ENCODE measurements around the gene ITGA1. TPM values are rescaled to one million over a fixed set of nuclear protein-coding genes. Genes with fewer than 3 reads are reported as not detected.
A peak's percentile ranks its signal among the peaks of the same experiment; 100 is the strongest.
"Not testable (repeated sequence)": the region's sequence is repeated elsewhere in the genome, so short reads cannot be mapped to it uniquely, and the experiment has no call there.

The ITGA1 gene
- total RNA-seq, 6 experiments from 2014 or later = 46.9 to 101 (median 83.9) TPM

DNA sequence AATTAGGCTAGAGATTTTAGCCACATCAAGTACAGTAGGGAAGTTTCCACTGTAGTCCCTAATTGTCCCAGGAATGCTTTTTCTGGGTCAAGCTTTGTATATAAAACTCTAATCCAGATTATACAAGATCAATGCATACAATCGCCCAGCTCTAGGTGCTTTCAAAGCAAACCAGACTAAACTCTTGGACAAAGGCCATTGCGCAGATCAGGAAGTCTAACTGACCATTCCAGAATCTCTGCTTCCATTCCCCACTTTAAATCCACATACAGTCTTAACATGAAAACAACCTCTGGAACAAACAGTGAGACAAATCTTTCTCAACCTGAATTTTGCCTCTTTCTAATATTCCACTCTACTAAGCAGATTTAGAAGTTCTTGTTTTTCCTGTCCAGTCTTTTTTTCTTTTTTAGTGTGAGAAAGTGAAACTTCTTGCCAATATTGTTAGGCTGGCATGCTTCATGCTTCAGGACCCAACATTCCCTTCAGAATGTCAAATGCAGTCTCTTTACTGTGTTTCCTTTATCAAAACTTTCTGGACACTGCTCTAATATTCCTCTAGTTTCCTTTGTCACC lies 76.1 kb downstream of the ITGA1 start:
- Mint-ChIP-seq H3K9me3 (no peaks in the 10 kb centered on the region), H3K27ac (peak overlapping the region; percentile 79)

DNA sequence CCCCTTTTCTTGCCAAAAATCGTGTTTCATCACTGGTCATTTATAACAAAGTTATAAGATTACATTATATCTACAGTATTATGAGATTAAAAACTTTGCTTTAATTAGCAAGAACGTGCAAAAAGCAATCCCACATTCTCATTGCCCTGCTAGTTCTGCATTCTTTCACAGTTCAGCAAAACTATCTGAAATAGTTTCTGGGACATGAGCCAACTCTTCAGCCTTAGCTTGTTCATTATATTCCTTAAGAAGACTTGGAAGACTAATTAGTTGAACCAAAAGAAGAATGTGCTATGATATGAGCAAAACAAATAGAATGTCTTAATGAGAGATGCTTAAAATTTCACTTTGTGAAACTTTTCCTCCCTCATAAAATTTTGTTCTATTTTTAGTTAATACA lies 76.7 kb downstream of the ITGA1 start:
- Mint-ChIP-seq H3K4me3 (peak overlapping the region; percentile 63), H3K4me1 (ENCODE audit: low read depth) (peaks cover 63% of the 10 kb centered on the region), H3K36me3 (ENCODE audit: low read depth) (peaks cover 16% of the 10 kb centered on the region), H3K9me3 (no peaks in the 10 kb centered on the region), H3K27ac (peak overlapping the region; percentile 79), H3K27me3 (ENCODE audit: insufficient read depth) (no peaks in the 10 kb centered on the region)
- TF ChIP-seq, protein P1, sequence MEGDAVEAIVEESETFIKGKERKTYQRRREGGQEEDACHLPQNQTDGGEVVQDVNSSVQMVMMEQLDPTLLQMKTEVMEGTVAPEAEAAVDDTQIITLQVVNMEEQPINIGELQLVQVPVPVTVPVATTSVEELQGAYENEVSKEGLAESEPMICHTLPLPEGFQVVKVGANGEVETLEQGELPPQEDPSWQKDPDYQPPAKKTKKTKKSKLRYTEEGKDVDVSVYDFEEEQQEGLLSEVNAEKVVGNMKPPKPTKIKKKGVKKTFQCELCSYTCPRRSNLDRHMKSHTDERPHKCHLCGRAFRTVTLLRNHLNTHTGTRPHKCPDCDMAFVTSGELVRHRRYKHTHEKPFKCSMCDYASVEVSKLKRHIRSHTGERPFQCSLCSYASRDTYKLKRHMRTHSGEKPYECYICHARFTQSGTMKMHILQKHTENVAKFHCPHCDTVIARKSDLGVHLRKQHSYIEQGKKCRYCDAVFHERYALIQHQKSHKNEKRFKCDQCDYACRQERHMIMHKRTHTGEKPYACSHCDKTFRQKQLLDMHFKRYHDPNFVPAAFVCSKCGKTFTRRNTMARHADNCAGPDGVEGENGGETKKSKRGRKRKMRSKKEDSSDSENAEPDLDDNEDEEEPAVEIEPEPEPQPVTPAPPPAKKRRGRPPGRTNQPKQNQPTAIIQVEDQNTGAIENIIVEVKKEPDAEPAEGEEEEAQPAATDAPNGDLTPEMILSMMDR (IDR thresholded peaks at IDR 0.05) = no peak
- DNase-seq = peak; percentile 72

More for the DNA sequence above, 76.1 kb downstream of the ITGA1 start:
- TF ChIP-seq, protein P1 (IDR thresholded peaks at IDR 0.05) = no peak
- Mint-ChIP-seq H3K27me3 (ENCODE audit: insufficient read depth) (no peaks in the 10 kb centered on the region), H3K4me1 (ENCODE audit: low read depth) (peaks cover 68% of the 10 kb centered on the region), H3K36me3 (ENCODE audit: low read depth) (peaks cover 16% of the 10 kb centered on the region), H3K4me3 (peak overlapping the region; percentile 63)
- DNase-seq = no peak

DNA sequence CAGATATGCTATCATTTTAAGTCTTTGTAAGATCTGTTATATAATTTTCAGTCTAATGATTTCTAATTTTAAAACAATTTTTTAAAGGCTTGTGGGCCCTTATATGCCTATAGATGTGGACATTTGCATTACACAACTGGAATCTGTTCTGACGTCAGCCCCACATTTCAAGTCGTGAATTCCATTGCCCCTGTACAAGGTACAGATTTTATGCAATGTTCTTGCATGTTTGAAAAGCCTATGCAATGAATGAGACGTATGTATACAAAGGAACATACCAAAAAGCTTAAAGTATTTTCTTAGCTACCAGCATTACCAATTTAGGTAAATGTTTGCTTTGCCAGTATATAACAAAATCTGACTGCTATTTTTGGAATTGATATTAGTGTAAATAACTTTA lies 77.2 kb downstream of the ITGA1 start:
- peak; percentile 24 for DNase-seq
- Mint-ChIP-seq H3K27me3 (ENCODE audit: insufficient read depth) (no peaks in the 10 kb centered on the region), H3K9me3 (no peaks in the 10 kb centered on the region), H3K36me3 (ENCODE audit: low read depth) (peaks cover 16% of the 10 kb centered on the region), H3K4me1 (ENCODE audit: low read depth) (peaks cover 58% of the 10 kb centered on the region), H3K27ac (peak overlapping the region; percentile 79), H3K4me3 (peak overlapping the region; percentile 63; the same call in 1 of the 2 replicates)
- TF ChIP-seq, protein P1 (IDR thresholded peaks at IDR 0.05) = no peak

DNA sequence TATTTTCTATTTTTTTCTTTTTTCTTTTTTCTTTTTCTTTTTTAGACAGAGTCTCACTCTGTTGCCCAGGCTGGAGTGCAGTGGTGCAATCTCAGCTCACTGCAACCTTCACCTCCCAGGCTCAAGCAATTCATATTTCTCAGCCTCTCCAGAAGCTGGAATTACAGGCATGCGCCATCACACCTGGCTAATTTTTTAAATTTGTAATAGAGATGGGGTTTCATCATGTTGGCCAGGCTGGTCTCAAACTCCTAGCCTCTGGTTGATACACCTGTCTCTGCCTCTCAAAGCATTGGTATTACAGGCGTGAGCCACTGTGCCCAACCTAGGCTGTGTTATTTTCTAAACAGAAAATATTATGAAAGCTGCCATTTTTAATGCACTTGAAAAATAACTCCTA lies 78.3 kb downstream of the ITGA1 start:
- not testable (repeated sequence) for H3K4me3 Mint-ChIP-seq; H3K27me3 Mint-ChIP-seq (ENCODE audit: insufficient read depth); DNase-seq; H3K9me3 Mint-ChIP-seq; H3K27ac Mint-ChIP-seq
- Mint-ChIP-seq H3K36me3 (ENCODE audit: low read depth) (peaks cover 16% of the 10 kb centered on the region), H3K4me1 (ENCODE audit: low read depth) (peaks cover 64% of the 10 kb centered on the region)

DNA sequence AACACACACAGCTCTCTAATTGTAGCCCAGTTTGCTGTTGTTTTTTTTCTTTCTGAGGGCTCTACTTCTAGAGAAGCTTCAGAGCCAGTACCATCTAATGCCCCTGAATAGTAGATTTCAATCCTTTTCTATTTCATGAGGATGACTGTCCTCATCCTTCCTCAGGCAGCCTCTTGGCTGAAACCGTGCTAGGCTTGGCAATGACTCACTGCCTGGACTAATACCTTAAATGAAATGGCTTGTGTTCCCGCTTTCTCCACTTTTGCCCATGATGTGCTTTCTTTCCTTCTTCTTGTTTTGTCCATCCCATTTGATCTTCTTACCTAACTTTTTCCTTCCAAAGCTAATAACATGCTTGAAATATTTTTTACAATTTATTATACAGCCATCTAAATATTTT lies 80.1 kb downstream of the ITGA1 start:
- Mint-ChIP-seq H3K27ac (peak overlapping the region; percentile 13; the same call in 1 of the 2 replicates), H3K9me3 (no peaks in the 10 kb centered on the region), H3K4me3 (no peak overlapping the region), H3K27me3 (ENCODE audit: insufficient read depth) (no peaks in the 10 kb centered on the region; the same call in 1 of the 2 replicates), H3K4me1 (ENCODE audit: low read depth) (peaks cover 66% of the 10 kb centered on the region), H3K36me3 (ENCODE audit: low read depth) (peaks cover 18% of the 10 kb centered on the region)
- TF ChIP-seq, protein P1 (IDR thresholded peaks at IDR 0.05) = no peak
- no peak for DNase-seq

DNA sequence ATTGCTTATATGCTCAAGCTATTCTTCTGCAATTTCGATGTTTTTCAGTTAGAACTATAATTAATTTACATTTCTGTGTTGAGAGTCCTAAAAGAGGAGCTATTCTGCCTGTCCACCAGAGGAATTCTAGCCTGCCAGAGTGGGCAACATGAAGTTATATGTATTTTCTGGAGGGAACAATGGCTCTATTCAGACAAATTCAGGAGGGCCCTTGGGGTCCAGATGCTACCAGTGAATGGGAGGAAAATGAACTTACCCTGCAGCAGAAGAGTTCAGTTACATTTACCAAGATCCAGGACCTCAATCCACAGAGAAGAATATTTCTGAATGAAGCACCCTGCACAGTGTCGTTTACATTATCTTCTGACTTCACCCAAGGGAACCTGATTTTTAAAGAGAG lies 80.7 kb downstream of the ITGA1 start:
- Mint-ChIP-seq H3K4me1 (ENCODE audit: low read depth) (peaks cover 66% of the 10 kb centered on the region), H3K27ac (no peak overlapping the region), H3K4me3 (no peak overlapping the region)

More for the DNA sequence above, 80.7 kb downstream of the ITGA1 start:
- TF ChIP-seq, protein P1 (IDR thresholded peaks at IDR 0.05) = no peak
- DNase-seq = no peak
- H3K27me3 Mint-ChIP-seq (ENCODE audit: insufficient read depth) = no peaks in the 10 kb centered on the region; the same call in 1 of the 2 replicates
- H3K9me3 Mint-ChIP-seq = no peaks in the 10 kb centered on the region
- peaks cover 21% of the 10 kb centered on the region for H3K36me3 Mint-ChIP-seq (ENCODE audit: low read depth)

All from HFFc6 (cell line).